Mucosa of stomach (tissue), 1 donor: Measurements from ENCODE around the gene MRPL39.

Experiments
- H3K27me3 ChIP-seq: one replicate; pipeline ENCODE4 v1.7.0; 2013; ENCODE audit warnings: mild to moderate bottlenecking, low read length; ENCODE audit not compliant: control insufficient read depth, insufficient read depth
- H3K36me3 ChIP-seq: one replicate; pipeline ENCODE4 v1.7.0; 2013; ENCODE audit warnings: low read length; ENCODE audit not compliant: control insufficient read depth, insufficient read depth
- H3K4me1 ChIP-seq: one replicate; pipeline ENCODE4 v1.7.0; 2013; ENCODE audit warnings: mild to moderate bottlenecking, low read length; ENCODE audit not compliant: control insufficient read depth, insufficient read depth
- H3K4me3 ChIP-seq: one replicate; pipeline ENCODE4 v1.7.0; 2013; ENCODE audit warnings: low read length
- H3K9ac ChIP-seq: one replicate; pipeline ENCODE4 v1.7.0; 2013; ENCODE audit warnings: mild to moderate bottlenecking, low read length, moderate library complexity
- H3K9me3 ChIP-seq: one replicate; pipeline ENCODE4 v1.7.0; 2013; ENCODE audit warnings: mild to moderate bottlenecking, low read length, moderate library complexity; ENCODE audit not compliant: control insufficient read depth
- donor health status: Pancreatic carcinoma.

MRPL39 gene

GRCh38 chr21:25577424-25578055, 29.7 kb downstream of the MRPL39 start:
- no peak overlapping the region for H3K4me3 ChIP-seq
- no peak overlapping the region for H3K9ac ChIP-seq
- H3K4me1 ChIP-seq, result no peaks in the 10 kb centered on the region
- H3K9me3 ChIP-seq, result no peaks in the 10 kb centered on the region
- H3K36me3 ChIP-seq, result no peaks in the 10 kb centered on the region
- H3K27me3 ChIP-seq, result no peaks in the 10 kb centered on the region

GRCh38 chr21:25573409-25574206, 33.7 kb downstream of the MRPL39 start:
- H3K36me3 ChIP-seq, result no peaks in the 10 kb centered on the region
- no peaks in the 10 kb centered on the region for H3K27me3 ChIP-seq
- H3K9me3 ChIP-seq, result no peaks in the 10 kb centered on the region
- no peak overlapping the region for H3K9ac ChIP-seq
- no peak overlapping the region for H3K4me3 ChIP-seq
- H3K4me1 ChIP-seq, result no peaks in the 10 kb centered on the region

- Histone ChIP-seq H3K27me3 (no peaks in the 10 kb centered on the region), H3K9ac (no peak overlapping the region), H3K4me1 (no peaks in the 10 kb centered on the region), H3K4me3 (no peak overlapping the region), H3K9me3 (no peaks in the 10 kb centered on the region), H3K36me3 (no peaks in the 10 kb centered on the region)
These were observed 34.4 kb downstream of the MRPL39 start for GRCh38 chr21:25572861-25573310.

GRCh38 chr21:25571726-25572121, 35.6 kb downstream of the MRPL39 start:
- Histone ChIP-seq H3K27me3 (no peaks in the 10 kb centered on the region), H3K9me3 (no peaks in the 10 kb centered on the region), H3K9ac (no peak overlapping the region), H3K4me3 (no peak overlapping the region), H3K36me3 (no peaks in the 10 kb centered on the region), H3K4me1 (no peaks in the 10 kb centered on the region)

GRCh38 chr21:25569711-25570110, 37.6 kb downstream of the MRPL39 start:
- H3K4me3 ChIP-seq, result no peak overlapping the region
- H3K36me3 ChIP-seq, result no peaks in the 10 kb centered on the region
- no peaks in the 10 kb centered on the region for H3K27me3 ChIP-seq
- H3K4me1 ChIP-seq, result no peaks in the 10 kb centered on the region
- H3K9ac ChIP-seq, result no peak overlapping the region
- H3K9me3 ChIP-seq, result no peaks in the 10 kb centered on the region

- Histone ChIP-seq H3K9me3 (no peaks in the 10 kb centered on the region), H3K27me3 (no peaks in the 10 kb centered on the region), H3K36me3 (no peaks in the 10 kb centered on the region), H3K4me1 (no peaks in the 10 kb centered on the region), H3K9ac (no peak overlapping the region), H3K4me3 (no peak overlapping the region)
These were observed 38.2 kb downstream of the MRPL39 start for GRCh38 chr21:25569084-25569483.

GRCh38 chr21:25568246-25568645, 39.0 kb downstream of the MRPL39 start:
- no peaks in the 10 kb centered on the region for H3K4me1 ChIP-seq
- no peak overlapping the region for H3K4me3 ChIP-seq

GRCh38 chr21:25567472-25567871, 39.8 kb downstream of the MRPL39 start:
- no peak overlapping the region for H3K4me3 ChIP-seq
- H3K9me3 ChIP-seq, result no peaks in the 10 kb centered on the region
- H3K9ac ChIP-seq, result no peak overlapping the region
- H3K27me3 ChIP-seq, result no peaks in the 10 kb centered on the region
- no peaks in the 10 kb centered on the region for H3K36me3 ChIP-seq
- peaks cover 3% of the 10 kb centered on the region for H3K4me1 ChIP-seq

More at GRCh38 chr21:25568246-25568645, 39.0 kb downstream of the MRPL39 start:
- no peaks in the 10 kb centered on the region for H3K36me3 ChIP-seq
- no peak overlapping the region for H3K9ac ChIP-seq
- H3K9me3 ChIP-seq, result no peaks in the 10 kb centered on the region
- H3K27me3 ChIP-seq, result no peaks in the 10 kb centered on the region

- H3K4me3 ChIP-seq, result no peak overlapping the region
- no peak overlapping the region for H3K9ac ChIP-seq
- H3K9me3 ChIP-seq, result no peaks in the 10 kb centered on the region
- no peaks in the 10 kb centered on the region for H3K36me3 ChIP-seq
- peaks cover 7% of the 10 kb centered on the region for H3K4me1 ChIP-seq
- no peaks in the 10 kb centered on the region for H3K27me3 ChIP-seq
These were observed 40.6 kb downstream of the MRPL39 start for GRCh38 chr21:25566645-25567044.

GRCh38 chr21:25565272-25566211, 41.7 kb downstream of the MRPL39 start:
- no peaks in the 10 kb centered on the region for H3K27me3 ChIP-seq
- H3K9me3 ChIP-seq, result no peaks in the 10 kb centered on the region
- H3K4me3 ChIP-seq, result no peak overlapping the region
- peaks cover 11% of the 10 kb centered on the region for H3K4me1 ChIP-seq
- no peak overlapping the region for H3K9ac ChIP-seq
- H3K36me3 ChIP-seq, result no peaks in the 10 kb centered on the region

- H3K4me3 ChIP-seq, result no peak overlapping the region
- peaks cover 11% of the 10 kb centered on the region for H3K4me1 ChIP-seq
- no peaks in the 10 kb centered on the region for H3K27me3 ChIP-seq
- H3K9ac ChIP-seq, result no peak overlapping the region
- no peaks in the 10 kb centered on the region for H3K9me3 ChIP-seq
- H3K36me3 ChIP-seq, result no peaks in the 10 kb centered on the region
These were observed 42.8 kb downstream of the MRPL39 start for GRCh38 chr21:25564349-25564948.
